Stomach (tissue), 4 donors: ENCODE data around the gene DPP8.

ENCODE experiments used
- CTCF ChIP-seq, 7 experiments: fragments of 450-650 bp in 4 of 7; fragments of 200-600 bp in 3 of 7; sonication (generic) in 3 of 7; IDR thresholded peaks; one replicate each; pipeline ENCODE4 v1.5.1; 2016 to 2019; ENCODE audit warnings: antibody characterized with exemption in 7 of 7, control low read depth in 2 of 7, mild to moderate bottlenecking in 1 of 7
- POLR2A ChIP-seq, 4 donors: fragments of 450-650 bp; IDR thresholded peaks; one replicate each; pipeline ENCODE4 v1.6.1; 2016; ENCODE audit warnings: antibody characterized with exemption in 4 of 4, control low read depth in 2 of 4, mild to moderate bottlenecking in 1 of 4, moderate library complexity in 1 of 4

- TF ChIP-seq CTCF (IDR thresholded peaks at IDR 0.05) (no peak), POLR2A (IDR thresholded peaks at IDR 0.05) (no peak)
Measured at GRCh38 chr15:65414841-65415621, 102.5 kb downstream of the DPP8 start.
